HG02973 (cell line): Measurements from ENCODE around the gene C16orf78.

ENCODE experiments used
- ATAC-seq: cut with Tn5 transposase; IDR thresholded peaks from one replicate; pipeline ENCODE4 v1.9.1; 2021; ENCODE audit warnings: moderate library complexity; ENCODE audit not compliant: unreplicated experiment

Gene C16orf78

GRCh38 chr16:49373504-49373903, at the start of gene C16orf78:
TSS of gene C16orf78 (plus strand) at chr16:49373804. CDS start at chr16:49373940, 136 bp downstream.
- ATAC-seq, result no peak

DNA sequence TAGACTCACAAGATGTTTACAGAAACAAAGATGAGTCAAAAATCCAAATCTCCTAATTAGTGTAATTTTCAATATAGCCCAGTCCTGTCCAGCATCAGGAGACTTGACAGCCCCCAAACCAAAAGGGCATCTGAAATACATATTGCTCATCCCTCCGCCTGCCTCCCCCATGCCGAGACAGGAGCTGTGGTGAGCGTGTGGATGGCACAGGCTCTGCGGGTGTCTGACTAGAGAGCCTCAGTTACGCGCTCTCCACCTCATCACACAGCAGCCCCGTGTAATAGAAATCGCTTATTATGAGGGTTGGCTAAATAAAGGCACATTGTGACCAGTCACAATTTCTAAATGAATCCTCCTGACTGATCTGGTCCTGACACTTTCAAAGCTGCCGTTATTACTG, 48.9 kb upstream of the C16orf78 start:
- no peak for ATAC-seq

- ATAC-seq, result no peak
These were observed 46.1 kb upstream of the C16orf78 start for GRCh38 chr16:49327466-49327865.

GRCh38 chr16:49328325-49328724, 45.3 kb upstream of the C16orf78 start:
- no peak for ATAC-seq

DNA sequence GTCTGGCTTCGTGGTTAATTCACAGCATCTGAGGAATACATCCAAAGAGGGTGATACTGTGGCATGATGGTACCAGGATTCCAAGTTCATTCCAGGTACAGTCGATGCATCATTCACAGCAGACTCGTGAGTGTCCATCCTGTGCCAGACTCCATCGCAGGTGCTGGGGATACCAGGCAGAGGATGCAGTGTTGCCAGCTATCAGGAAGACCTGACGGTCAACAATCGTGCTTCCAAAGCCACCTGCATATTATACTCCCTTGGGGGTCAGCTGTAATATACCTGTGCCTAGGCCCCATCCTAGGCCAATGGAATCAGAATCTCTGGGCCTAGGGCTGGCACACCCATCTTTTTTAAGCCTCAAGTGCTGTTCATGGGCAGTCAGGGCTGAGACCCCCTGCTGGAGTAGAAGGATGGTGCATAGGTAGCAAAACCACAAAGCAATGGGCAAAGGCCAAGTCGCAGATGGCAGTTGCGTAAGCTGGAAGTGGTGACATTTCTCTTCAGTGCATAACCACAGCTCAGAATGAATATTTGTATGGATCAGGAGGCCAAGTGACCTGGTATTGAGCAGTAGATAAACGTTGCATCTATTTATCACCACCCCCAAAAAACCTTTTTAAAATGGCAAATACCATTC, 42.9 kb upstream of the C16orf78 start:
- ATAC-seq, result no peak

GRCh38 chr16:49332589-49333258, 40.9 kb upstream of the C16orf78 start:
- no peak for ATAC-seq

DNA sequence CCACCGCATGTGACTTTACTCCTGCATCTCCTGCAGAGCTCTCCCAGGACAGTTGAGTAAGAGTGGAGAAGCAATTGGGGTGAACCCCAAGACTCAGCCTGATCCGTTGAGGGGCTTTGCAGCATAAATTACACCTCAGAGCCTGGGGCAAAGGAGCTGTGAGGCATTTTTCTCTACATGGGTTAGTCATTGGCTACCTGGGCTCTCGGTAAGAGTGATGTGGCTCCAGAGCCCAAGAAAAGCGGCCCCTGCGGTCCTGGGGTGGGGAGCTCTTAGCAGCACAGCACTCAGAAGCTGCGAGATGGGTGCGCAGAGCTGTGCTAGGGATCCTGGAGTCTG, 40.4 kb upstream of the C16orf78 start:
- ATAC-seq, result no peak

- ATAC-seq, result no peak
These were observed 37.8 kb upstream of the C16orf78 start for GRCh38 chr16:49335828-49336227.

DNA sequence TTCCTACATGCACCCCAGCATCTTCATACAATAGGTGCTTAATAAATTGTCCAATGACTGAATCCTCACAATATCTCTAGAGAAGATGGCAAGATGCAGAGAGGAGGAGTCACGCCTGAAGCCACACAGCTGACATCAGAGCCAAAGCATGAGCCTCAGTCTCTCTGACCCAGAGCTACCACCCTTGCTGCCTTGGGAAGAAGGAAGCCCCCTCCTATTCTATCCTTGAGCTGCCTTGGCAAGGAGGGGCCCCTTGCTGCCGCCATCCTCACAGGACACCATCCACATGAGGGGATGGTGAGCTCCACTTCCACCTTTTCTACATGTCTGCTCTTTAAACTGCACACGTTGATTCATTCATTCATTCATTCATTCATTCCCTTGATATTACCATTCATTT, 37.0 kb upstream of the C16orf78 start:
- ATAC-seq, result no peak

GRCh38 chr16:49337814-49338350, 35.7 kb upstream of the C16orf78 start:
- no peak for ATAC-seq

DNA sequence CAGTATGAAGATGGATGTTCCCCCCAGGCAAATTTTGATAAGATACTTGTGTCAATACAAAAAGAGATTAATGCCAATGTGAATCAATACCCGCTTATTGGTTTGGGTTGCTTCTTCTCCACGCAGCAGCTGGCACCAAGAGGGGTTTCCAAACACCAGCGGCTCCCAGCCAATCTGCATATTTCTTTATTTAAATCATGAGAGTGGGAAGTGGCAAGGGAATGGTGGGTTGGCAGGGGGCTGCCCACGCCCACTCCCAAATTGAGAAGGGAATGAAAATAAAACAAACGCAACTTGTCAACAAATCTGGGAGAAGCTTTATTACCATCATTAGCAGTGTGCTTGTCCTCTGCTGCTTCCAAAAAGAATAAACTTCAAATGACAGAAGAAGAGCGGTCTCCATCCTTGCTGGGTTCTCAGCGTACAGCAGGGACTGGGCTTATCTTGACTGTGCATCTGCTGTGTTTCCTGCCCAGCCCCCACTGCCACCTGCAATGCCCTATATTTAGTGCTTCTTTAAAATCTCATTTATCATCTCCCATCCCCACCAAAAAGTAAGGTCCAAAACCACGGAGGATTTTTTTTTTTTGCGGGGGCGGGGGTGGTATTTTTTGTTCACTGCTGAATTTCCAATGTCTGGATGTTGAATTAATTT, 34.9 kb upstream of the C16orf78 start:
- ATAC-seq, result no peak

- no peak for ATAC-seq
These were observed 33.1 kb upstream of the C16orf78 start for GRCh38 chr16:49340466-49340865.

GRCh38 chr16:49341706-49342105, 31.9 kb upstream of the C16orf78 start:
- no peak for ATAC-seq

- no peak for ATAC-seq
These were observed 31.0 kb upstream of the C16orf78 start for GRCh38 chr16:49342336-49343265.

DNA sequence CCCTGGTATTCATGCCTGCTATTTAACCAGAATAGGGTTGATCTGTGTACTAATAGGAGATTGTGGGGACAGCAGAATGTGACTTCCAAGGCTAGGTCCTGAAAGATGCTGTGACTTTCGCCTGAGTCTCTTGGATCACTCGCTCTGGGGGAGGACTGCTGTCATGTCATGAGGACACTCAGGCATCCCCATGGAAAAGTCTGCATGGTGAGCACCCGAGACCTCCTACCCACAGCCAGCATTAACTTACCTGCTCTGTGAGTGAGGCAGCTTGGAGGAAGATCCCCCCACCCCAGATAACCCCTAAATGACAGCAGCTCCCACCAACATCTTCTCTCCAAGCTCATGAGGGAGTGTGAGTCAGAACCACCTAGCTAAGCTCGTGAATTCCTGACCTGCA, 30.3 kb upstream of the C16orf78 start:
- no peak for ATAC-seq

DNA sequence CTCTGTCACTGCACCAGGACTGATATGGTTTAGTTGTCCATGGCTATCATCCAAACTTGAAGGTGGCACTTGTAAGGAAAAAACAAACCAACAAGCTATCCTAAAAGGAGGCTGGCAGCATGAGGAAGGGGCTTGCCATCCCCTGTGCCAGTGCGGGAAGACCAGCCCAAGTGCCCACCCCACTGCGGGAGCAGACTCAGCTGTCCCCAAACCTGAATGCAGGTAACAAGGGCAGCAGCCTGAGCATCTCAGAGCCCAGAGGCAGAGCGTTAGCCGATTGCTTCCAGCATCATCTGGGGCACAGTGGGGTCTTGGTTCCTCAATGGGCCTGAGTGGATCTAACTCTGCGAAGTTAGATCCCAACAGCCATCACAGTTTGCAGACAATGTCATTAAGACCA, 29.2 kb upstream of the C16orf78 start:
- no peak for ATAC-seq

DNA sequence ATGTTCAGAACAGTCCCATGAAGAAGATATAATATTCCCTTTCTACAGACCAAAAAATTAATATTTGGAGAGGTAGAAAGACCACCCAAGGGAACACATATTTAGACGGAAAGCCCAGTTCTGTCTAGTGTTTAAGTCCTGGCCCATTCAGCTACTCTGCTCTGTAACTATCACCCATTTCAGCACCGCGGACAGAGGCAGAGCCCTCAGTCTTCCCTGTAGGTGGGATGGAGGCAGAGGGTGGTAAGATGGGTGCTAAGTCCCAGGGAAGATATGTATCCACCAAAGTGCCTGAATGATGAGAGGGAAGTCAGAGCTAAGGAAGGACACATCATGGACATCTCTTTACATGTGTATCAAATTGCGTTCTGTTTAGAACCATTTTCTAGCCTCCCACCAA, 27.8 kb upstream of the C16orf78 start:
- no peak for ATAC-seq

DNA sequence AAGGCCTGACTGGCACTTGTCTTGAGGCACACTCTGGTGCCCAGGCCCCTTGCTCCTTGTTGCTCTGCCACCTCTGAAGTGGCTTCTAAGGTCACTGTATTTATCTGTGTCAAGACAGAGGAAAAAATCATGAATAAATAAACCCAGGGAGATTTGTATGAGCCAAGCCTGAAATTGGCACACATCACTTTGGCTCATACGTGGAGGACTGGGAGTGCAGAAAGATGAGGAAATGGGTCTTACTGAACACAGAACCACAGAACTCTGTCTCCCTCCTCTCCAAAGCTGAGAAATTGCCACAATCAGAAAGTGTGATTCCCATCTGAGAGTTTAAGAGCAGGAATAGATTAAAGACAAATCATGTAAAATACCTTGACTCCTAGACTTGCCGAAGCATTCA, 27.1 kb upstream of the C16orf78 start:
- ATAC-seq, result no peak

DNA sequence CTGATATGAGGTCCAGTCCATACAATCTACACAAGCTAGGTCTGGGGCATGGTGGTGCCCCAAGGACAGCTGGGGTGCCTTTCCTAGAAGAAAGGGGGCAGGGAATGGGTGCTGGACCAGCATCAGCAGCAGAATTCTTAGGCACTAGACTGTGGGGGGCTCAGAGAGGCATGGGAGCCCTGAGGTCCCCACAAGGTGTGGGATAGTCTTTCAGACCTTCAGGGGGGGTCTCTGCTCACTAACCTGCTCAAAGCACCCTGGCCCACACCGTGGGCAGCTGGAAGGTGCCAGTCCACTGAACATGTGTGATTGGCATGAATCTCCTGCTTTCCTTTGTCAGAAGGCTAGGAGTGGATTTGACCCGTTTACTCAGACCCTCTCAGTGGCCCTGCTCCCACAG, 26.1 kb upstream of the C16orf78 start:
- no peak for ATAC-seq

- no peak for ATAC-seq
These were observed 25.0 kb upstream of the C16orf78 start for GRCh38 chr16:49348408-49349176.
